ENCODE measurements around the gene GDA. TPM values are rescaled to one million over a fixed set of nuclear protein-coding genes. Genes with fewer than 3 reads are reported as not detected.

GDA gene
- total and polyA plus RNA-seq, 2 of the 8 experiments (the other 6 are each of a cell fraction or from before 2014, with no cell fraction given), result 0.35 to 3.0 TPM

DNA sequence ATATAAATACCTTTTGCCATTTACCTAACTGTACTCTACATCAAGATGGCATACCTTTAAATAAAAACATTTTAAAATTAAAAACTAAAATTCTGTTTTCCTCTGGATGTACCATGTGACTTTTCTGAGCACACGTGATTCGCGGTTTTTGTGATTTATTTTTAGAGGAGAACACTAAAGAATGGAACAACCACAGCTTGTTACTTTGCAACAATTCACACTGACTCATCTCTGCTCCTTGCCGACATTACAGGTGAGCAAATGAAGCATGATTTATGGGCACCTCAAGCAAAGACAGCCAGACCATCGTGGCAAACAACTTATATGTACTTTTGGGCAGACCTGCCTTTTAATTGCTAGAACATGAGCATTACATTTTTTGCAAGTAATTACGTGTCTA lies 61.3 kb downstream of the GDA start (continued):
- TF ChIP-seq SIN3A (conservative IDR thresholded peaks at IDR 0.05 in 1 of 2, IDR thresholded peaks at IDR 0.05 in 1 of 2; ENCODE audit: low read depth in 1 of 2, low read length in 2 of 2) (no peak), PHF8 (conservative IDR thresholded peaks at IDR 0.05; ENCODE audit: low read depth, low read length) (no peak), NANOG (IDR thresholded peaks at IDR 0.05; ENCODE audit: insufficient read depth, low read depth, low read length, poor library complexity, severe bottlenecking) (no peak)
- TF ChIP-seq, protein P1, sequence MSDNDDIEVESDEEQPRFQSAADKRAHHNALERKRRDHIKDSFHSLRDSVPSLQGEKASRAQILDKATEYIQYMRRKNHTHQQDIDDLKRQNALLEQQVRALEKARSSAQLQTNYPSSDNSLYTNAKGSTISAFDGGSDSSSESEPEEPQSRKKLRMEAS (IDR thresholded peaks at IDR 0.05), result no peak
